HCT116 (cell line): ENCODE results near the gene TACC3. TPM values are rescaled to one million over a fixed set of nuclear protein-coding genes. Genes with fewer than 3 reads are reported as not detected.

Experiments used
- ATAC-seq: fragments of 200-7000 bp; cut with Tn5 transposase; 2 replicates; pipeline ENCODE4 v1.9.1; 2020; ENCODE audit warnings: mild to moderate bottlenecking, moderate library complexity
- BruUV-seq: library from RNA; stranded (reverse); fragments of 400-500 nt; replicated peaks from 2 replicates; lab custom pipeline; 2021; lab: Mats Ljungman, UMichigan
- CTCF ChIA-PET: fragments of 300-600 bp; sonication (Branson Sonifier 250); formaldehyde crosslinking; loops from one replicate; lab custom pipeline; 2021; ENCODE audit warnings: antibody characterized with exemption; lab: Charles Lee
- POLR2A ChIA-PET: fragments of 300-600, 350-600 bp; sonication (Branson Sonifier 250); formaldehyde crosslinking; loops from one replicate; lab custom pipeline; 2021; ENCODE audit warnings: antibody characterized with exemption; lab: Charles Lee
- RAD21 ChIA-PET, 2 experiments: fragments of 300-600 bp; sonication (Branson Sonifier 250); formaldehyde crosslinking; loops; one replicate each; lab custom pipeline; 2023; ENCODE audit warnings: low total read pairs in 2 of 2; ENCODE audit not compliant: uncharacterized antibody in 2 of 2, unreplicated experiment in 2 of 2, low non-redundant PET in 1 of 2; lab: Charles Lee
- DNase-seq: peaks from one replicate; pipeline ENCODE4 v3.0.0-alpha.2; 2010; ENCODE audit warnings: low read depth, low spot score
- H2AFZ ChIP-seq: fragments of 200-600 bp; shearing (Covaris generic), sonication (generic); 2 replicates; pipeline ENCODE4 v1.6.1; 2017; ENCODE audit warnings: low read depth, mixed run types, mixed read lengths, antibody characterized with exemption, low read length; ENCODE audit not compliant: poor library complexity, severe bottlenecking
- H3K27ac ChIP-seq: 2 replicates; pipeline ENCODE4 v1.5.1; 2012; ENCODE audit warnings: low read depth, low read length
- H3K27me3 ChIP-seq: fragments of 200-600 bp; sonication (generic); 2 replicates; pipeline ENCODE4 v1.6.1; 2016; ENCODE audit warnings: mixed run types, low read length, mixed read lengths; ENCODE audit not compliant: insufficient read depth
- H3K36me3 ChIP-seq, 2 experiments: fragments of 200-500 bp in 1 of 2; fragments of 200-600 bp in 1 of 2; sonication (Bioruptor generic) in 1 of 2; sonication (generic) in 1 of 2; 2 replicates each; pipeline versions ENCODE4 v1.5.1 to v1.6.1; 2014 to 2016; ENCODE audit warnings: low read length in 2 of 2, inconsistent platforms in 1 of 2, mixed read lengths in 1 of 2, mixed run types in 1 of 2; ENCODE audit not compliant: insufficient read depth in 2 of 2, control insufficient read depth in 1 of 2
- H3K4me1 ChIP-seq, 2 experiments: fragments of 200-600 bp in 1 of 2; sonication (generic) in 1 of 2; 2 replicates each; pipeline versions ENCODE4 v1.5.1 to v1.6.1; 2012 to 2017; ENCODE audit warnings: low read length in 2 of 2, inconsistent platforms in 1 of 2, mild to moderate bottlenecking in 1 of 2, mixed read lengths in 1 of 2, mixed run types in 1 of 2, moderate library complexity in 1 of 2; ENCODE audit not compliant: insufficient read depth in 2 of 2, control insufficient read depth in 1 of 2
- H3K4me2 ChIP-seq: fragments of 200-600 bp; sonication (generic); 2 replicates; pipeline ENCODE4 v1.6.1; 2017; ENCODE audit warnings: mixed run types, low read length, mixed read lengths
- H3K4me3 ChIP-seq, 2 experiments: fragments of 200-600 bp in 1 of 2; sonication (generic) in 1 of 2; replicated peaks in 1 of 2; 2 replicates each; pipeline ENCODE4 v1.5.1; 2011 to 2016; ENCODE audit warnings: low read length in 2 of 2, control low read depth in 1 of 2, low read depth in 1 of 2, mild to moderate bottlenecking in 1 of 2, mixed read lengths in 1 of 2, mixed run types in 1 of 2
- H3K79me2 ChIP-seq: fragments of 200-600 bp; sonication (generic); 2 replicates; pipeline ENCODE4 v1.6.1; 2017; ENCODE audit warnings: mild to moderate bottlenecking, mixed run types, low read length, moderate library complexity, mixed read lengths; ENCODE audit not compliant: insufficient read depth
- H3K9ac ChIP-seq: fragments of 200-600 bp; sonication (generic); 2 replicates; pipeline ENCODE4 v1.6.1; 2016; ENCODE audit warnings: low read length, mixed read lengths
- H3K9me2 ChIP-seq: fragments of 200-600 bp; sonication (generic), shearing (Covaris generic); 2 replicates; pipeline ENCODE4 v1.6.1; 2017; ENCODE audit warnings: mixed run types, mild to moderate bottlenecking, moderate library complexity; ENCODE audit not compliant: insufficient read depth
- H3K9me3 ChIP-seq, 2 experiments: fragments of 200-500 bp in 1 of 2; fragments of 200-600 bp in 1 of 2; sonication (Bioruptor generic) in 1 of 2; sonication (generic) in 1 of 2; 2 replicates each; pipeline ENCODE4 v1.6.1; 2014 to 2017; ENCODE audit warnings: low read length in 2 of 2, mixed read lengths in 2 of 2, inconsistent platforms in 1 of 2, low read depth in 1 of 2, mild to moderate bottlenecking in 1 of 2, mixed run types in 1 of 2, moderate library complexity in 1 of 2; ENCODE audit not compliant: control insufficient read depth in 1 of 2, insufficient read depth in 1 of 2
- H4K20me1 ChIP-seq: fragments of 200-600 bp; sonication (generic), shearing (Covaris generic); 2 replicates; pipeline ENCODE4 v1.6.1; 2017; ENCODE audit warnings: mixed run types, mild to moderate bottlenecking, moderate library complexity; ENCODE audit not compliant: insufficient read depth
- CBX3 ChIP-seq: IDR thresholded peaks from 2 replicates; pipeline ENCODE4 v1.6.1; 2012; ENCODE audit warnings: low read depth
- EGR1 ChIP-seq: IDR thresholded peaks from 2 replicates; pipeline ENCODE4 v1.6.1; 2012; ENCODE audit warnings: low read depth
- EZH2 ChIP-seq: fragments of 200-600 bp; sonication (generic); IDR thresholded peaks from 2 replicates; pipeline ENCODE4 v1.6.1; 2017; ENCODE audit warnings: antibody characterized with exemption, mixed run types
- FOSL1 ChIP-seq: IDR thresholded peaks from 2 replicates; pipeline ENCODE4 v1.6.1; 2012; ENCODE audit warnings: low read depth
- POLR2A ChIP-seq: IDR thresholded peaks from 2 replicates; pipeline ENCODE4 v1.7.0; 2011; ENCODE audit warnings: borderline replicate concordance; ENCODE audit not compliant: insufficient read depth, insufficient read length; ENCODE audit errors: extremely low read depth
- POLR2AphosphoS5 ChIP-seq: IDR thresholded peaks from 2 replicates; pipeline ENCODE4 v1.6.1; 2011; ENCODE audit warnings: mild to moderate bottlenecking, low read depth, low read length, moderate library complexity
- RAD21 ChIP-seq: IDR thresholded peaks from 2 replicates; pipeline ENCODE4 v1.6.1; 2012; ENCODE audit warnings: low read depth, mild to moderate bottlenecking
- SIN3A ChIP-seq: IDR thresholded peaks from 2 replicates; pipeline ENCODE4 v1.6.1; 2012; ENCODE audit warnings: low read depth
- ZFX ChIP-seq: fragments of 450-650 bp; IDR thresholded peaks from 2 replicates; pipeline ENCODE4 v1.6.1; 2017
- intact Hi-C: fragments of 100-400 bp; cut with micrococcal nuclease; formaldehyde crosslinking; loops from 2 replicates; pipeline ENCODE4 v1.10.0; 2022
- total RNA-seq: library from RNA; stranded (reverse); gene quantifications from one replicate; pipeline ENCODE4 v1.2.1, GENCODE V29; 2021; ENCODE audit not compliant: unreplicated experiment

TACC3 gene
- total RNA-seq, 1 experiment from 2014 or later = 106 TPM

- no peak for TF ChIP-seq SIN3A
- H4K20me1 ChIP-seq = no peaks in the 10 kb centered on the region
- no peak overlapping the region for H3K27ac ChIP-seq
- H3K4me2 ChIP-seq = no peak overlapping the region
- intact Hi-C loops = no loop called here
- H3K36me3 ChIP-seq = no peaks in the 10 kb centered on the region
- no peak overlapping the region for H3K4me3 ChIP-seq
- no peaks in the 10 kb centered on the region for H3K9me2 ChIP-seq
- H3K9ac ChIP-seq = no peak overlapping the region
- RAD21 ChIA-PET = no interaction called here
- BruUV-seq = no TSS peak
- POLR2A ChIA-PET = no interaction called here
- peaks cover 19 to 22% of the 10 kb centered on the region in 2 experiments for H3K4me1 ChIP-seq
- ATAC-seq (no peak), DNase-seq (no peak)
- H3K27me3 ChIP-seq = no peaks in the 10 kb centered on the region
- CTCF ChIA-PET = interaction anchor here (0.6 kb wide), 1 partner anchor 18 kb away, joined by 3 read pairs; no protein-coding TSS in a partner anchor
- H3K79me2 ChIP-seq = no peaks in the 10 kb centered on the region
- no peaks in the 10 kb centered on the region for H3K9me3 ChIP-seq
- no peak overlapping the region for H2AFZ ChIP-seq
Measured at GRCh38 chr4:1760521-1761071, 39.3 kb downstream of the TACC3 start.

GRCh38 chr4:1761130-1761689, 39.9 kb downstream of the TACC3 start:
- H3K9me3 ChIP-seq = no peaks in the 10 kb centered on the region
- no peaks in the 10 kb centered on the region for H3K36me3 ChIP-seq
- DNase-seq (no peak), ATAC-seq (no peak)
- H3K4me2 ChIP-seq = no peak overlapping the region
- no peak for TF ChIP-seq ZFX
- no peak for TF ChIP-seq SIN3A
- TF ChIP-seq CBX3 = no peak
- no peak for TF ChIP-seq RAD21
- TF ChIP-seq POLR2AphosphoS5 = no peak
- no peak for TF ChIP-seq EZH2
- no peak for TF ChIP-seq EGR1
- no peak for TF ChIP-seq POLR2A
- no peak for TF ChIP-seq FOSL1
- H3K79me2 ChIP-seq = no peaks in the 10 kb centered on the region
- H3K9me2 ChIP-seq = no peaks in the 10 kb centered on the region
- no peaks in the 10 kb centered on the region for H4K20me1 ChIP-seq
- ChIA-PET CTCF (no interaction called here), POLR2A (no interaction called here), RAD21 (no interaction called here)
- no peak overlapping the region for H3K9ac ChIP-seq
- no peak overlapping the region for H2AFZ ChIP-seq
- intact Hi-C loops = no loop called here
- no peak overlapping the region for H3K27ac ChIP-seq
- no peak overlapping the region for H3K4me3 ChIP-seq
- no peaks in the 10 kb centered on the region for H3K27me3 ChIP-seq
- peaks cover 26 to 29% of the 10 kb centered on the region in 2 experiments for H3K4me1 ChIP-seq
- BruUV-seq = no TSS peak
